GM12892 (cell line): ENCODE results near the gene VAMP8.

Source experiments
- POLR2A ChIP-seq: IDR thresholded peaks from 2 replicates; pipeline ENCODE4 v1.6.1; 2011; ENCODE audit warnings: low read depth, low read length, control low read depth
- POLR2AphosphoS5 ChIP-seq: IDR thresholded peaks from 2 replicates; pipeline ENCODE4 v1.6.1; 2011; ENCODE audit warnings: low read depth, low read length, control low read depth
- TAF1 ChIP-seq: IDR thresholded peaks from 2 replicates; pipeline ENCODE4 v1.6.1; 2011; ENCODE audit warnings: low read depth, mild to moderate bottlenecking, control low read depth, low read length, borderline replicate concordance

- TF ChIP-seq POLR2A (no peak), POLR2AphosphoS5 (no peak), TAF1 (no peak)
These were observed 11.1 kb upstream of the VAMP8 start for GRCh38 chr2:85566265-85566664.
